Skeletal muscle tissue (tissue), 4 donors: ENCODE data around the gene TAS2R30. TPM values are rescaled to one million over a fixed set of nuclear protein-coding genes. Genes with fewer than 3 reads are reported as not detected.

Source experiments
- H3K27ac ChIP-seq: one replicate; pipeline ENCODE4 v1.7.0; 2013; ENCODE audit warnings: mild to moderate bottlenecking, low read depth, low read length, inconsistent platforms
- H3K27me3 ChIP-seq, 3 donors: one replicate each; pipeline ENCODE4 v1.7.0; 2013; ENCODE audit warnings: low read length in 3 of 3; ENCODE audit not compliant: control insufficient read depth in 3 of 3, insufficient read depth in 3 of 3
- H3K36me3 ChIP-seq, 3 donors: one replicate each; pipeline ENCODE4 v1.7.0; 2013; ENCODE audit warnings: low read length in 3 of 3; ENCODE audit not compliant: control insufficient read depth in 3 of 3, insufficient read depth in 3 of 3
- H3K4me1 ChIP-seq, 3 donors: one replicate each; pipeline ENCODE4 v1.7.0; 2013; ENCODE audit warnings: low read length in 3 of 3, mild to moderate bottlenecking in 3 of 3; ENCODE audit not compliant: control insufficient read depth in 3 of 3, insufficient read depth in 3 of 3
- H3K4me3 ChIP-seq, 3 donors: one replicate each; pipeline ENCODE4 v1.7.0; 2013; ENCODE audit warnings: low read length in 3 of 3
- H3K9ac ChIP-seq, 3 donors: one replicate each; pipeline ENCODE4 v1.7.0; 2013; ENCODE audit warnings: low read length in 3 of 3, mild to moderate bottlenecking in 3 of 3, moderate library complexity in 2 of 3, low read depth in 1 of 3
- H3K9me3 ChIP-seq, 3 donors: one replicate each; pipeline ENCODE4 v1.7.0; 2013; ENCODE audit warnings: low read length in 3 of 3; ENCODE audit not compliant: control insufficient read depth in 3 of 3
- total RNA-seq: library from RNA; depleted of rRNA; stranded (reverse); fragments of >200 nt; gene quantifications from one replicate; pipeline ENCODE4 v1.2.3, GENCODE V29; 2014
- donor health status: Osteomylitis.

The TAS2R30 gene
- total RNA-seq, 1 donor from 2014 or later, result 12.5 TPM

GRCh38 chr12:11162502-11162901, 28.1 kb upstream of the TAS2R30 start:
- H3K36me3 ChIP-seq, result peaks cover 0 to 8% (median 4%) of the 10 kb centered on the region in 3 donors
- peaks cover 3 to 12% (median 7%) of the 10 kb centered on the region in 3 donors for H3K4me1 ChIP-seq
- no peaks in the 10 kb centered on the region for H3K27me3 ChIP-seq
- H3K9me3 ChIP-seq, result no peaks in the 10 kb centered on the region
- no peak overlapping the region for H3K4me3 ChIP-seq
- no peak overlapping the region for H3K27ac ChIP-seq
- no peak overlapping the region for H3K9ac ChIP-seq

- Histone ChIP-seq H3K4me3 (no peak overlapping the region), H3K4me1 (peaks cover 3 to 8% (median 7%) of the 10 kb centered on the region in 3 donors), H3K9me3 (no peaks in the 10 kb centered on the region), H3K36me3 (peaks cover 0 to 4% (median 0%) of the 10 kb centered on the region in 3 donors), H3K9ac (no peak overlapping the region), H3K27me3 (no peaks in the 10 kb centered on the region), H3K27ac (no peak overlapping the region)
These were observed 24.5 kb upstream of the TAS2R30 start for GRCh38 chr12:11158885-11159444.

GRCh38 chr12:11154400-11154925, 20.0 kb upstream of the TAS2R30 start:
- Histone ChIP-seq H3K9ac (no peak overlapping the region), H3K4me3 (no peak overlapping the region), H3K27ac (no peak overlapping the region), H3K9me3 (no peaks in the 10 kb centered on the region), H3K4me1 (peaks cover 3 to 6% (median 6%) of the 10 kb centered on the region in 3 donors), H3K27me3 (no peaks in the 10 kb centered on the region), H3K36me3 (no peaks in the 10 kb centered on the region)

GRCh38 chr12:11152725-11153124, 18.3 kb upstream of the TAS2R30 start:
- no peaks in the 10 kb centered on the region for H3K36me3 ChIP-seq
- no peak overlapping the region for H3K9ac ChIP-seq
- no peaks in the 10 kb centered on the region for H3K4me1 ChIP-seq
- H3K27ac ChIP-seq, result no peak overlapping the region
- H3K9me3 ChIP-seq, result no peaks in the 10 kb centered on the region
- no peaks in the 10 kb centered on the region for H3K27me3 ChIP-seq
- H3K4me3 ChIP-seq, result no peak overlapping the region

- H3K4me3 ChIP-seq, result no peak overlapping the region
- no peaks in the 10 kb centered on the region for H3K9me3 ChIP-seq
- H3K36me3 ChIP-seq, result no peaks in the 10 kb centered on the region
- no peak overlapping the region for H3K9ac ChIP-seq
- H3K4me1 ChIP-seq, result no peaks in the 10 kb centered on the region
- no peak overlapping the region for H3K27ac ChIP-seq
- H3K27me3 ChIP-seq, result no peaks in the 10 kb centered on the region
These were observed 16.4 kb upstream of the TAS2R30 start for GRCh38 chr12:11150832-11151231.

GRCh38 chr12:11147420-11147819, 13.0 kb upstream of the TAS2R30 start:
- Histone ChIP-seq H3K4me3 (no peak overlapping the region), H3K4me1 (no peaks in the 10 kb centered on the region), H3K9ac (no peak overlapping the region), H3K9me3 (no peaks in the 10 kb centered on the region), H3K27me3 (no peaks in the 10 kb centered on the region), H3K36me3 (peaks cover 0 to 2% (median 0%) of the 10 kb centered on the region in 3 donors), H3K27ac (no peak overlapping the region)

GRCh38 chr12:11144297-11144696, 9.9 kb upstream of the TAS2R30 start:
- H3K4me3 ChIP-seq, result no peak overlapping the region
- H3K27me3 ChIP-seq, result no peaks in the 10 kb centered on the region
- H3K27ac ChIP-seq, result no peak overlapping the region
- peaks cover 0 to 2% (median 0%) of the 10 kb centered on the region in 3 donors for H3K36me3 ChIP-seq
- no peak overlapping the region for H3K9ac ChIP-seq
- no peaks in the 10 kb centered on the region for H3K4me1 ChIP-seq
- H3K9me3 ChIP-seq, result no peaks in the 10 kb centered on the region

- H3K27me3 ChIP-seq, result no peaks in the 10 kb centered on the region
- H3K9ac ChIP-seq, result no peak overlapping the region
- H3K9me3 ChIP-seq, result no peaks in the 10 kb centered on the region
- H3K36me3 ChIP-seq, result peaks cover 0 to 2% (median 0%) of the 10 kb centered on the region in 3 donors
- no peaks in the 10 kb centered on the region for H3K4me1 ChIP-seq
- H3K4me3 ChIP-seq, result no peak overlapping the region
- no peak overlapping the region for H3K27ac ChIP-seq
These were observed 8.9 kb upstream of the TAS2R30 start for GRCh38 chr12:11143352-11143751.

- no peaks in the 10 kb centered on the region for H3K27me3 ChIP-seq
- no peak overlapping the region for H3K9ac ChIP-seq
- no peak overlapping the region for H3K27ac ChIP-seq
These were observed 1.6 kb upstream of the TAS2R30 start for GRCh38 chr12:11136075-11136474.

GRCh38 chr12:11133816-11134215, 628 bp downstream of the TAS2R30 start:
- H3K27ac ChIP-seq, result no peak overlapping the region
- H3K36me3 ChIP-seq, result no peaks in the 10 kb centered on the region
- H3K4me1 ChIP-seq, result peaks cover 4 to 12% (median 10%) of the 10 kb centered on the region in 3 donors
- no peaks in the 10 kb centered on the region for H3K27me3 ChIP-seq
- no peak overlapping the region for H3K4me3 ChIP-seq
- H3K9ac ChIP-seq, result no peak overlapping the region
- no peaks in the 10 kb centered on the region for H3K9me3 ChIP-seq

More at GRCh38 chr12:11136075-11136474, 1.6 kb upstream of the TAS2R30 start:
- Histone ChIP-seq H3K36me3 (no peaks in the 10 kb centered on the region), H3K9me3 (no peaks in the 10 kb centered on the region), H3K4me3 (no peak overlapping the region), H3K4me1 (peaks cover 0 to 2% (median 2%) of the 10 kb centered on the region in 3 donors)
